ENCODE measurements around the gene TRIM10. TPM values are rescaled to one million over a fixed set of nuclear protein-coding genes. Genes with fewer than 3 reads are reported as not detected.
A peak's percentile ranks its signal among the peaks of the same experiment; 100 is the strongest.
"Not testable (repeated sequence)": the region's sequence is repeated elsewhere in the genome, so short reads cannot be mapped to it uniquely, and the experiment has no call there.

Gene TRIM10
- total RNA-seq, 1 donor from 2014 or later = not detected

DNA sequence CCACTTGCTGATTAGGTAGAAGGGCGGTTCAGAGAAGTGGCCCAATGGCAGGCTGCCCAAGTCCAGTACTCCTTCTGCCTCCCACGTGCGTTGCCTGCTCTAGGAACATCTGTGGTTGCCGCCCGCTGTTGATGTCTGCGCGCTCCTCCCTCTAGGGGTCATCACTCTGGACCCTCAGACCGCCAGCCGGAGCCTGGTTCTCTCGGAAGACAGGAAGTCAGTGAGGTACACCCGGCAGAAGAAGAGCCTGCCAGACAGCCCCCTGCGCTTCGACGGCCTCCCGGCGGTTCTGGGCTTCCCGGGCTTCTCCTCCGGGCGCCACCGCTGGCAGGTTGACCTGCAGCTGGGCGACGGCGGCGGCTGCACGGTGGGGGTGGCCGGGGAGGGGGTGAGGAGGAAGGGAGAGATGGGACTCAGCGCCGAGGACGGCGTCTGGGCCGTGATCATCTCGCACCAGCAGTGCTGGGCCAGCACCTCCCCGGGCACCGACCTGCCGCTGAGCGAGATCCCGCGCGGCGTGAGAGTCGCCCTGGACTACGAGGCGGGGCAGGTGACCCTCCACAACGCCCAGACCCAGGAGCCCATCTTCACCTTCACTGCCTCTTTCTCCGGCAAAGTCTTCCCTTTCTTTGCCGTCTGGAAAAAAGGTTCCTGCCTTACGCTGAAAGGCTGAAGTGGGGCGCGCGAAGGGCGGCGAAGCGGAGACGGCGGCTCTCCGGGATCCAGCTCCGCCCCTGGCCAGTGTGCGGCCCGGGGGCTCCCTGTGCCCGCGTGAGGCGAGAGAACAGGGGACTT, 10.9 kb upstream of the TRIM10 start:
- H3K4me1 Mint-ChIP-seq = peaks cover 8% of the 10 kb centered on the region
- intact Hi-C loops (cut with micrococcal nuclease) = loop anchor here (2.0 kb wide), 1 partner anchor 323 kb away; no protein-coding TSS in a partner anchor
- H3K27me3 Mint-ChIP-seq = peaks cover 65% of the 10 kb centered on the region
- peak; percentile 40 for ATAC-seq (ENCODE audit: low read depth)
- H3K36me3 Mint-ChIP-seq (ENCODE audit: low read depth) = no peaks in the 10 kb centered on the region
- POLR2A ChIA-PET = no interaction called here
- no peak overlapping the region for H3K27ac Mint-ChIP-seq
- CTCF ChIA-PET = interaction anchor here (1.1 kb wide), 1 partner anchor 41 kb away, joined by 3 read pairs; no protein-coding TSS in a partner anchor
- DNase-seq = peak; percentile 20
- TF ChIP-seq, protein P1, sequence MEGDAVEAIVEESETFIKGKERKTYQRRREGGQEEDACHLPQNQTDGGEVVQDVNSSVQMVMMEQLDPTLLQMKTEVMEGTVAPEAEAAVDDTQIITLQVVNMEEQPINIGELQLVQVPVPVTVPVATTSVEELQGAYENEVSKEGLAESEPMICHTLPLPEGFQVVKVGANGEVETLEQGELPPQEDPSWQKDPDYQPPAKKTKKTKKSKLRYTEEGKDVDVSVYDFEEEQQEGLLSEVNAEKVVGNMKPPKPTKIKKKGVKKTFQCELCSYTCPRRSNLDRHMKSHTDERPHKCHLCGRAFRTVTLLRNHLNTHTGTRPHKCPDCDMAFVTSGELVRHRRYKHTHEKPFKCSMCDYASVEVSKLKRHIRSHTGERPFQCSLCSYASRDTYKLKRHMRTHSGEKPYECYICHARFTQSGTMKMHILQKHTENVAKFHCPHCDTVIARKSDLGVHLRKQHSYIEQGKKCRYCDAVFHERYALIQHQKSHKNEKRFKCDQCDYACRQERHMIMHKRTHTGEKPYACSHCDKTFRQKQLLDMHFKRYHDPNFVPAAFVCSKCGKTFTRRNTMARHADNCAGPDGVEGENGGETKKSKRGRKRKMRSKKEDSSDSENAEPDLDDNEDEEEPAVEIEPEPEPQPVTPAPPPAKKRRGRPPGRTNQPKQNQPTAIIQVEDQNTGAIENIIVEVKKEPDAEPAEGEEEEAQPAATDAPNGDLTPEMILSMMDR (IDR thresholded peaks at IDR 0.05) = no peak
- peak overlapping the region; percentile 45 for H3K4me3 Mint-ChIP-seq
- H3K9me3 Mint-ChIP-seq = no peaks in the 10 kb centered on the region

DNA sequence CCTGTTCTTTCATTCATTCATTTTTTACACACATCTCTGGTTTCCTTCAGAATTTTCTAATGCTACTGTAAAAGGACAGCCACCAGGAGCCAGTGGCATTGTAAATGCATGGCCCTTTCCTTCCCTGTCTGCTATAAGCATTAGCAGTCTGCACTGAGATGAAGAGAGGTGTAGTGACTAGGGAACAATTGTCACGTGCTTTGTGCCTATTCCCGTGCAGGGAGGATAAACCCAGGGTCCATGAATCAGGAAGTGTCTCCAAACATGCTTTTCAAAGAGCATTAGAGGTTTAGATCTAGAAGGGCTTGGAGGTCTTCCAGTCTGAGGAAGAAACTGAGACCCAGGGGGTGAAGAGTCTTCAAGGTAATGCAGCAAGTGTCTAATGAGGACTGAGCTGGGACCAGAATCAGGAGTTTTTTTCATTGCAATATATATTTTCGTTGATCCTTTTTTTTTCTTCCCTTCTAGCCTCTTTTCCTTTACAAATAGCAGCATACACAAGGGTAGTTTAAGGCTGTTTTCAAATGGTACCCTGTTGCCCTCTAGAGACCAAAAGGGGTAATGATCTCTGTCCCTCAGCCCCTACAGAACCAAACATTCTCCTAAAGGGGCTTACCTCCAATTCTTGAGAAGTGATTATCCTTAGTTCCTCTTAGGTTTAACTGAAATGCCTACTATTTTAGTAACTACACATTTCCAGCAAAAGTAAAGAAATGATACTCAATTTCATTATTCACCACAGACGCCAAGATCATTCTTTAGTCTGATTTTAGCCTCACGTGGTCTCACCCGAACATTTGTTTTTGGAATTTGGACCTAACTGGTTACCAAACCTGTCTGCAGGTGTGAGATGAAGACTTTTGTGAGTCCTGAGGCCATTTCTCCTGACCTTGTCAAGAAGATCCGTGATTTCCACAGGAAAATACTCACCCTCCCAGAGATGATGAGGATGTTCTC, 8.9 kb upstream of the TRIM10 start:
- Mint-ChIP-seq H3K4me3 (no peak overlapping the region), H3K27ac (no peak overlapping the region), H3K4me1 (peaks cover 8% of the 10 kb centered on the region), H3K27me3 (peaks cover 52% of the 10 kb centered on the region), H3K36me3 (ENCODE audit: low read depth) (no peaks in the 10 kb centered on the region), H3K9me3 (peaks cover 2% of the 10 kb centered on the region)
- TF ChIP-seq, protein P1 (IDR thresholded peaks at IDR 0.05) = no peak
- POLR2A ChIA-PET = no interaction called here
- CTCF ChIA-PET = no interaction called here
- intact Hi-C loops (cut with micrococcal nuclease) = loop anchor here (1.0 to 2.0 kb wide), 2 partner anchors 67 to 321 kb away; no protein-coding TSS in a partner anchor
- DNase-seq (no peak), ATAC-seq (ENCODE audit: low read depth) (peak; percentile 71)

DNA sequence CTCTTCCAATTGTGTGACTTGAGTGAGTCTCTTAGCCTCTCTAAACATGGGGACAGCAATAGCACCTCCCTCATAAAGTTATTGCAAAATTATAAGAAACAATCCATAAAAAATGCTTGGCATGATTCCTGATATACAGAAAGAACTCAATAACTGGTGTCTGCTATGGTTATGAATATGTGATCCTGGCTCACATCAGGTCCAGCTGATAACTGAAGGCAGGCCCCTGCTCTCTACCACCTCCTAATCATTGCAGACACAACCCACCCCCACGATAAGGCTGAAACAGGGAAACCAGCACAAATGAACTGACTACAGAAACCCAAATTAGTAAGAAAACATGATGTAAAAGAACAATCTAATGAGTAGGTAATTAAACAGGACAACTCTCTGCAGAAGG, 7.7 kb upstream of the TRIM10 start:
- H3K4me3 Mint-ChIP-seq = no peak overlapping the region
- CTCF ChIA-PET = no interaction called here

DNA sequence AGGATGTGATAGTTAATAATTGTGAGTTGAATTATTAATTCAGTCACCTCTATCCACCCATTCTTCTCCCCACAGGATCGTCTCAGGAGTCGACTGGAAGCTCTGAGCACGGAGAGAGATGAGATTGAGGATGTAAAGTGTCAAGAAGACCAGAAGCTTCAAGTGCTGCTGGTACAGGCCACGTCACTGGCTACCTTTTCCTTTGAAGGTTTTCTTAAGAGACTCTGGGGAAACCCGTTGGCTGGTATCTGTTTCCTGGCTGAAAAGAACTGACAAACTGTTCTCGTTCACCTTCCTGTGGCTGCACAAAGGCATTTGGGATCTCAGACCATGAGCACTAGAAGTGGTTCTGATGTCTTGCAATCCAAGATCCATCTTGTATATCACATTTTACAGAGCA, 6.1 kb upstream of the TRIM10 start:
- no peak for DNase-seq
- Mint-ChIP-seq H3K36me3 (ENCODE audit: low read depth) (no peaks in the 10 kb centered on the region), H3K4me3 (no peak overlapping the region), H3K27ac (no peak overlapping the region), H3K9me3 (peaks cover 2% of the 10 kb centered on the region), H3K4me1 (peaks cover 8% of the 10 kb centered on the region), H3K27me3 (peaks cover 45% of the 10 kb centered on the region)
- no peak for ATAC-seq (ENCODE audit: low read depth)
- TF ChIP-seq, protein P1 (IDR thresholded peaks at IDR 0.05) = no peak
- intact Hi-C loops (cut with micrococcal nuclease) = no loop called here
- POLR2A ChIA-PET = no interaction called here
- CTCF ChIA-PET = interaction anchor here (2.1 kb wide), 1 partner anchor 36 kb away, joined by 5 read pairs; no protein-coding TSS in a partner anchor

More for the DNA sequence above, 7.7 kb upstream of the TRIM10 start:
- intact Hi-C loops (cut with micrococcal nuclease) = no loop called here
- ATAC-seq (ENCODE audit: low read depth) (no peak), DNase-seq (no peak)
- TF ChIP-seq, protein P1 (IDR thresholded peaks at IDR 0.05) = no peak
- POLR2A ChIA-PET = no interaction called here
- Mint-ChIP-seq H3K36me3 (ENCODE audit: low read depth) (no peaks in the 10 kb centered on the region), H3K4me1 (peaks cover 8% of the 10 kb centered on the region), H3K27me3 (peaks cover 52% of the 10 kb centered on the region), H3K27ac (no peak overlapping the region), H3K9me3 (peaks cover 2% of the 10 kb centered on the region)

DNA sequence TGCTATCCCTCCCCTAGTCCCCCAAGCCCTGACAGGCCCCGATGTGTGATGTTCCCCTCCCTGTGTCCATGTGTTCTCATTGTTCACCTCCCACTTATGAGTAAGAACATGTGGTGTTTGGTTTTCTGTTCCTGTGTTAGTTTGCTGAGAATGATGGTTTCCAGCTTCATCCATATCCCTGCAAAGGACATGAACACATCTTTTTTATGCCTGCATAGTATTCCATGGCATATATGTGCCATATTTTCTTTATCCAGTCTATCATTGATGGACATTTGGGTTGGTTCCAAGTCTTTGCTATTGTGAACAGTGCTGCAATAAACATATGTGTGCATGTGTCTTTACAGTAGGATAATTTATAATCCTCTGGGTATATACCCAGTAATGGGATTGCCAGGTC, 4.2 kb upstream of the TRIM10 start:
- DNase-seq; H3K36me3 Mint-ChIP-seq (ENCODE audit: low read depth); H3K4me3 Mint-ChIP-seq; CTCF ChIA-PET; H3K9me3 Mint-ChIP-seq; H3K4me1 Mint-ChIP-seq; ATAC-seq (ENCODE audit: low read depth); POLR2A ChIA-PET; H3K27ac Mint-ChIP-seq; intact Hi-C loops (cut with micrococcal nuclease): not testable (repeated sequence)
- H3K27me3 Mint-ChIP-seq = peaks cover 35% of the 10 kb centered on the region

All from activated B cell treated with CpG ODN at 0.5 μM for 24 hours (primary cell).